Astrocyte (in vitro differentiated cells and primary cell): ENCODE measurements around the gene TMA7B. TPM values are rescaled to one million over a fixed set of nuclear protein-coding genes. Genes with fewer than 3 reads are reported as not detected.
A peak's percentile ranks its signal among the peaks of the same experiment; 100 is the strongest.

Source experiments
- DNase-seq: peaks from one replicate; pipeline ENCODE4 v3.0.0-alpha.2; 2010; ENCODE audit warnings: low read depth
- FAIRE-seq: peaks from 2 replicates; lab custom pipeline; 2011; peaks lifted over from hg19 to GRCh38; lab: Jason Lieb, UNC
- H2AFZ ChIP-seq: 2 replicates; pipeline ENCODE4 v1.6.0; 2012; ENCODE audit warnings: low read depth, low read length, inconsistent platforms
- H3K27ac ChIP-seq: 2 replicates; pipeline ENCODE4 v1.5.1; 2011; ENCODE audit warnings: low read depth, low read length, inconsistent platforms
- H3K27me3 ChIP-seq: 2 replicates; pipeline ENCODE4 v1.6.0; 2011; ENCODE audit warnings: low read length, inconsistent platforms; ENCODE audit not compliant: insufficient read depth
- H3K36me3 ChIP-seq: 2 replicates; pipeline ENCODE4 v1.5.1; 2011; ENCODE audit warnings: low read length, inconsistent platforms; ENCODE audit not compliant: insufficient read depth
- H3K4me1 ChIP-seq: 2 replicates; pipeline ENCODE4 v1.5.1; 2011; ENCODE audit warnings: low read length, inconsistent platforms; ENCODE audit not compliant: insufficient read depth
- H3K4me2 ChIP-seq: 2 replicates; pipeline ENCODE4 v1.6.0; 2012; ENCODE audit warnings: low read length, inconsistent platforms
- H3K4me3 ChIP-seq: 2 replicates; pipeline ENCODE4 v1.5.1; 2011; ENCODE audit warnings: low read depth, mild to moderate bottlenecking, low read length, inconsistent platforms; ENCODE audit not compliant: insufficient read depth
- H3K79me2 ChIP-seq: 2 replicates; pipeline ENCODE4 v1.6.0; 2012; ENCODE audit warnings: mild to moderate bottlenecking, low read length, inconsistent platforms; ENCODE audit not compliant: insufficient read depth
- H3K9ac ChIP-seq: 2 replicates; pipeline ENCODE4 v1.6.0; 2012; ENCODE audit warnings: mild to moderate bottlenecking, low read length, inconsistent platforms
- H3K9me3 ChIP-seq: 2 replicates; pipeline ENCODE4 v1.5.1; 2012; ENCODE audit warnings: low read depth, mild to moderate bottlenecking, low read length, inconsistent platforms; ENCODE audit not compliant: insufficient read depth
- H4K20me1 ChIP-seq: 2 replicates; pipeline ENCODE4 v1.6.0; 2012; ENCODE audit warnings: low read length, inconsistent platforms; ENCODE audit not compliant: insufficient read depth
- H3K27ac Mint-ChIP-seq: one replicate; pipeline ENCODE4 v1.8.0; 2021; ENCODE audit warnings: mild to moderate bottlenecking, mixed read lengths; ENCODE audit not compliant: unreplicated experiment
- H3K27me3 Mint-ChIP-seq: one replicate; pipeline ENCODE4 v1.8.0; 2021; ENCODE audit warnings: low read depth, mixed read lengths; ENCODE audit not compliant: unreplicated experiment
- H3K36me3 Mint-ChIP-seq: one replicate; pipeline ENCODE4 v1.8.0; 2021; ENCODE audit warnings: low read depth, mixed read lengths; ENCODE audit not compliant: unreplicated experiment
- H3K4me1 Mint-ChIP-seq: one replicate; pipeline ENCODE4 v1.8.0; 2021; ENCODE audit warnings: low read depth, mixed read lengths; ENCODE audit not compliant: unreplicated experiment
- H3K4me3 Mint-ChIP-seq: one replicate; pipeline ENCODE4 v1.8.0; 2021; ENCODE audit warnings: mild to moderate bottlenecking, moderate library complexity, mixed read lengths; ENCODE audit not compliant: unreplicated experiment
- H3K9me3 Mint-ChIP-seq: one replicate; pipeline ENCODE4 v1.8.0; 2021; ENCODE audit warnings: mild to moderate bottlenecking, mixed read lengths; ENCODE audit not compliant: unreplicated experiment
- CTCF ChIP-seq: IDR thresholded peaks from 2 replicates; pipeline ENCODE4 v1.5.1; 2011; ENCODE audit warnings: low read depth, mild to moderate bottlenecking, inconsistent platforms, low read length, moderate library complexity; ENCODE audit not compliant: insufficient read depth
- EZH2 ChIP-seq: IDR thresholded peaks from 2 replicates; pipeline ENCODE4 v1.6.1; 2012; ENCODE audit warnings: mild to moderate bottlenecking, low read length, inconsistent platforms; ENCODE audit not compliant: insufficient read depth
- total RNA-seq: library from RNA; stranded (reverse); gene quantifications from 2 replicates; pipeline ENCODE4 v1.2.1, GENCODE V29; 2021

TMA7B gene
- total RNA-seq, 1 donor from 2014 or later = not detected

- H3K27me3 Mint-ChIP-seq = peaks cover 4% of the 10 kb centered on the region
- no peak for FAIRE-seq
- no peaks in the 10 kb centered on the region for H4K20me1 ChIP-seq
- no peak overlapping the region for H3K9ac ChIP-seq
- no peak overlapping the region for H3K27ac Mint-ChIP-seq
- peaks cover 30% of the 10 kb centered on the region for H3K4me1 Mint-ChIP-seq
- no peaks in the 10 kb centered on the region for H3K36me3 ChIP-seq
- TF ChIP-seq CTCF (no peak), EZH2 (no peak)
- H3K36me3 Mint-ChIP-seq = no peaks in the 10 kb centered on the region
- H3K9me3 Mint-ChIP-seq = peaks cover 7% of the 10 kb centered on the region
- H3K4me3 Mint-ChIP-seq = no peak overlapping the region
- H3K79me2 ChIP-seq = no peaks in the 10 kb centered on the region
- no peaks in the 10 kb centered on the region for H3K9me3 ChIP-seq
- no peak overlapping the region for H3K4me2 ChIP-seq
- no peak overlapping the region for H2AFZ ChIP-seq
- no peak for DNase-seq
- H3K27me3 ChIP-seq = peaks cover 13% of the 10 kb centered on the region
- peaks cover 9% of the 10 kb centered on the region for H3K4me1 ChIP-seq
- no peak overlapping the region for H3K4me3 ChIP-seq
- H3K27ac ChIP-seq = no peak overlapping the region
Measured at GRCh38 chr22:39952347-39952746, 7.8 kb upstream of the TMA7B start.

- H3K27me3 ChIP-seq = peaks cover 13% of the 10 kb centered on the region
- Mint-ChIP-seq H3K4me1 (peaks cover 35% of the 10 kb centered on the region), H3K27ac (no peak overlapping the region), H3K9me3 (peaks cover 7% of the 10 kb centered on the region), H3K4me3 (no peak overlapping the region), H3K27me3 (peaks cover 4% of the 10 kb centered on the region), H3K36me3 (no peaks in the 10 kb centered on the region)
- no peak for FAIRE-seq
- TF ChIP-seq CTCF (no peak), EZH2 (no peak)
- H3K9me3 ChIP-seq = no peaks in the 10 kb centered on the region
- peaks cover 9% of the 10 kb centered on the region for H3K4me1 ChIP-seq
- no peaks in the 10 kb centered on the region for H3K79me2 ChIP-seq
- H3K4me3 ChIP-seq = no peak overlapping the region
- no peak for DNase-seq
- H2AFZ ChIP-seq = no peak overlapping the region
- H3K36me3 ChIP-seq = no peaks in the 10 kb centered on the region
- no peak overlapping the region for H3K27ac ChIP-seq
- H4K20me1 ChIP-seq = no peaks in the 10 kb centered on the region
- no peak overlapping the region for H3K9ac ChIP-seq
- H3K4me2 ChIP-seq = no peak overlapping the region
Measured at GRCh38 chr22:39953101-39953500, 7.1 kb upstream of the TMA7B start.

GRCh38 chr22:39954584-39955055 lies 5.6 kb upstream of the TMA7B start:
- no peak for TF ChIP-seq CTCF
- TF ChIP-seq EZH2 = no peak
- H4K20me1 ChIP-seq = no peaks in the 10 kb centered on the region
- H3K4me3 Mint-ChIP-seq = no peak overlapping the region
- H3K9ac ChIP-seq = no peak overlapping the region
- H3K9me3 ChIP-seq = no peaks in the 10 kb centered on the region
- peaks cover 16% of the 10 kb centered on the region for H3K4me1 ChIP-seq
- no peak overlapping the region for H2AFZ ChIP-seq
- H3K79me2 ChIP-seq = no peaks in the 10 kb centered on the region
- no peaks in the 10 kb centered on the region for H3K36me3 Mint-ChIP-seq
- H3K27me3 ChIP-seq = peaks cover 5% of the 10 kb centered on the region
- peaks cover 39% of the 10 kb centered on the region for H3K4me1 Mint-ChIP-seq
- peak; percentile 97 for DNase-seq
- H3K9me3 Mint-ChIP-seq = peaks cover 7% of the 10 kb centered on the region
- H3K36me3 ChIP-seq = no peaks in the 10 kb centered on the region
- no peak overlapping the region for H3K4me3 ChIP-seq
- H3K27ac ChIP-seq = peak overlapping the region; percentile 26
- peak overlapping the region; percentile 56 for H3K27ac Mint-ChIP-seq
- FAIRE-seq = no peak
- H3K4me2 ChIP-seq = peak overlapping the region; percentile 35
- peaks cover 4% of the 10 kb centered on the region for H3K27me3 Mint-ChIP-seq
